Activated CD4-positive, alpha-beta T cell treated with anti-CD3 and anti-CD28 coated beads, Interleukin-2, amount 10 ng/mL, durations not matched to agents 7 days and 5 days (primary cell): ENCODE data around the gene ERVW-1. TPM values are rescaled to one million over a fixed set of nuclear protein-coding genes. Genes with fewer than 3 reads are reported as not detected.
"Not testable (repeated sequence)": the region's sequence is repeated elsewhere in the genome, so short reads cannot be mapped to it uniquely, and the experiment has no call there.

ENCODE experiments used
- CTCF ChIA-PET: fragments of 350-600 bp; sonication (Branson Sonifier 250); formaldehyde crosslinking; loops from one replicate; lab custom pipeline; 2021; ENCODE audit warnings: antibody characterized with exemption; lab: Charles Lee
- POLR2A ChIA-PET: fragments of 350-600 bp; sonication (Branson Sonifier 250); formaldehyde crosslinking; loops from one replicate; lab custom pipeline; 2021; ENCODE audit warnings: antibody characterized with exemption; lab: Charles Lee
- DNase-seq: peaks from one replicate; pipeline ENCODE4 v3.0.0-alpha.2; 2020
- H3K27ac Mint-ChIP-seq: one replicate; pipeline ENCODE4 v1.8.0; 2021; ENCODE audit warnings: mild to moderate bottlenecking, moderate library complexity, mixed read lengths
- H3K27me3 Mint-ChIP-seq: one replicate; pipeline ENCODE4 v1.8.0; 2021; ENCODE audit warnings: mixed read lengths
- H3K36me3 Mint-ChIP-seq: one replicate; pipeline ENCODE4 v1.8.0; 2021; ENCODE audit warnings: low read depth, mixed read lengths
- H3K4me1 Mint-ChIP-seq: one replicate; pipeline ENCODE4 v1.8.0; 2021; ENCODE audit warnings: mixed read lengths
- H3K4me3 Mint-ChIP-seq: one replicate; pipeline ENCODE4 v1.8.0; 2021; ENCODE audit warnings: mild to moderate bottlenecking, moderate library complexity, mixed read lengths
- H3K9me3 Mint-ChIP-seq: one replicate; pipeline ENCODE4 v1.8.0; 2021; ENCODE audit warnings: mixed read lengths
- total RNA-seq, 2 experiments: library from RNA; stranded (reverse); gene quantifications; one replicate each; pipeline ENCODE4 v1.2.3, GENCODE V29; 2021

ERVW-1 gene, protein sequence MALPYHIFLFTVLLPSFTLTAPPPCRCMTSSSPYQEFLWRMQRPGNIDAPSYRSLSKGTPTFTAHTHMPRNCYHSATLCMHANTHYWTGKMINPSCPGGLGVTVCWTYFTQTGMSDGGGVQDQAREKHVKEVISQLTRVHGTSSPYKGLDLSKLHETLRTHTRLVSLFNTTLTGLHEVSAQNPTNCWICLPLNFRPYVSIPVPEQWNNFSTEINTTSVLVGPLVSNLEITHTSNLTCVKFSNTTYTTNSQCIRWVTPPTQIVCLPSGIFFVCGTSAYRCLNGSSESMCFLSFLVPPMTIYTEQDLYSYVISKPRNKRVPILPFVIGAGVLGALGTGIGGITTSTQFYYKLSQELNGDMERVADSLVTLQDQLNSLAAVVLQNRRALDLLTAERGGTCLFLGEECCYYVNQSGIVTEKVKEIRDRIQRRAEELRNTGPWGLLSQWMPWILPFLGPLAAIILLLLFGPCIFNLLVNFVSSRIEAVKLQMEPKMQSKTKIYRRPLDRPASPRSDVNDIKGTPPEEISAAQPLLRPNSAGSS
- not detected for total RNA-seq

- H3K4me3 Mint-ChIP-seq, H3K9me3 Mint-ChIP-seq, H3K27ac Mint-ChIP-seq, H3K36me3 Mint-ChIP-seq, POLR2A ChIA-PET, H3K4me1 Mint-ChIP-seq, H3K27me3 Mint-ChIP-seq, DNase-seq: not testable (repeated sequence)
- CTCF ChIA-PET, result interaction anchor here (0.7 kb wide), 1 partner anchor 1059 kb away, joined by 3 read pairs; no protein-coding TSS in a partner anchor
These were observed at the start of gene ERVW-1 for GRCh38 chr7:92477681-92478080. Gene ERVW-1 (minus strand): TSS chr7:92477946. CDS start chr7:92470381, 7,565 bp downstream.

DNA sequence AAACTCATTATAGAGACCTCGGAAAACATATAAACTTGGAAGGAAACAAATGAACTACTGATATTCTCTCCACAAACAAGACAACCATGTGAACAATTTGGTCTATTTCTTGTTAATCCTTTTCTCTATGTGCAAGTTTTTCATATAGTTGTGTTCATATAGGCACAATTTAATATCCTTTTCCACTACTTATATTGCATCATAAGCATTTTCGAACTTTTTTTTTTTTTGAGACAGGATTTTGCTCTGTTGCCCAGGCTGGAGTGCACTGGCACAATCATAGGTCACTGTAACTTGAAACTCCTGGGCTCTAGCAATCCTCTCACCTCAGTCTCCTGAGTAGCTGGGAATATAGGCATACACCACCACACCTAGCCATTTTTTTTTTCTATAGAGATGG, 45.4 kb upstream of the ERVW-1 start:
- Mint-ChIP-seq H3K36me3 (no peaks in the 10 kb centered on the region), H3K9me3 (no peaks in the 10 kb centered on the region), H3K4me1 (peaks cover 15% of the 10 kb centered on the region), H3K27ac (no peak overlapping the region), H3K27me3 (no peaks in the 10 kb centered on the region), H3K4me3 (no peak overlapping the region)
- POLR2A ChIA-PET, result no interaction called here
- CTCF ChIA-PET, result no interaction called here
- DNase-seq, result no peak

DNA sequence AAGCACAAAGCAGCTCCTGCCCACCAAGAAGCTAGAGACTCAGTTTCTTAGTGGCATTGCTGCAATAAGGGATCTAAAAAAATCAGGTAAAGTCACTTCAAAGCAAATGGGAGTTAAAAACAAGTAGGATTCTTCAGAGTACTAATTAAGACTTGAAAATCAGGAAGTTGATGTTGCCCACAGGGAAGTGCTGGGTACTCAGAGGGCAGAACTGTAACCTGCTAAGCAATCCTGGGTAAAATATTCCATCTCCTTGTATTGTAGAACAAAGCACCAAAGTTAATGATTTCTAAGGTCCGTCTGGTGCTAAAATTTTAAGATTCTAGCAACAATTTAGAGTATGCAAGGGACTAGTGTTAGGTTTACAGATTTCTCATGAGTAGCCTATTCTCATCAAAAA, 42.3 kb upstream of the ERVW-1 start:
- no peak for DNase-seq
- H3K27ac Mint-ChIP-seq, result no peak overlapping the region
- H3K4me3 Mint-ChIP-seq, result no peak overlapping the region
- H3K4me1 Mint-ChIP-seq, result no peaks in the 10 kb centered on the region
- H3K27me3 Mint-ChIP-seq, result no peaks in the 10 kb centered on the region
- H3K9me3 Mint-ChIP-seq, result no peaks in the 10 kb centered on the region
- ChIA-PET POLR2A (no interaction called here), CTCF (interaction anchor here (1.1 kb wide), 1 partner anchor 9 kb away, joined by 4 read pairs; the partner anchor contains the start of genes PEX1 and RBM48)
- peaks cover 6% of the 10 kb centered on the region for H3K36me3 Mint-ChIP-seq

DNA sequence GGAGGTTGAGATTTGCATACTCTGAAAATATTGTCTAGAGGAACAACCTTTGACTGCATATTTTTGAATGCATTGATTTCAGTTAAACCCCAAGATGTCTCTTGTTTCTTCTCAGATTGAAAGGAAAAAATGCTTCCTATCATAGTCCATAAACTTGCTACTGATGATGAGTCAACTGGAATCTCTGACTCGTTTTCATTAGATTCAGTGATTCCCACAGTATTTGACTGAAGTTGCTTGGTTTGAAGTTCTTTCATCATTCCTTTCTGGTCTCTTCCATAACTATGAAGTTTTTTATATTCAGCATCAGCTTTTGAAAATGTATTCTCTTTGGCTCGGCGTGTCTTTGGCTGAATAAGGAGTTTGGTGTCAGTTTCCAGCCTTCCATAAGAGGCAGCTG, 39.9 kb upstream of the ERVW-1 start:
- no peak overlapping the region for H3K27ac Mint-ChIP-seq
- CTCF ChIA-PET, result interaction anchor here (0.5 to 1.1 kb wide), 3 partner anchors 11 to 26 kb away, joined by 3 to 4 read pairs (median 3); partner anchors contain the start of gene RBM48
- DNase-seq, result no peak
- no peaks in the 10 kb centered on the region for H3K27me3 Mint-ChIP-seq
- no peaks in the 10 kb centered on the region for H3K4me1 Mint-ChIP-seq
- POLR2A ChIA-PET, result no interaction called here
- no peaks in the 10 kb centered on the region for H3K9me3 Mint-ChIP-seq
- peaks cover 11% of the 10 kb centered on the region for H3K36me3 Mint-ChIP-seq
- no peak overlapping the region for H3K4me3 Mint-ChIP-seq

DNA sequence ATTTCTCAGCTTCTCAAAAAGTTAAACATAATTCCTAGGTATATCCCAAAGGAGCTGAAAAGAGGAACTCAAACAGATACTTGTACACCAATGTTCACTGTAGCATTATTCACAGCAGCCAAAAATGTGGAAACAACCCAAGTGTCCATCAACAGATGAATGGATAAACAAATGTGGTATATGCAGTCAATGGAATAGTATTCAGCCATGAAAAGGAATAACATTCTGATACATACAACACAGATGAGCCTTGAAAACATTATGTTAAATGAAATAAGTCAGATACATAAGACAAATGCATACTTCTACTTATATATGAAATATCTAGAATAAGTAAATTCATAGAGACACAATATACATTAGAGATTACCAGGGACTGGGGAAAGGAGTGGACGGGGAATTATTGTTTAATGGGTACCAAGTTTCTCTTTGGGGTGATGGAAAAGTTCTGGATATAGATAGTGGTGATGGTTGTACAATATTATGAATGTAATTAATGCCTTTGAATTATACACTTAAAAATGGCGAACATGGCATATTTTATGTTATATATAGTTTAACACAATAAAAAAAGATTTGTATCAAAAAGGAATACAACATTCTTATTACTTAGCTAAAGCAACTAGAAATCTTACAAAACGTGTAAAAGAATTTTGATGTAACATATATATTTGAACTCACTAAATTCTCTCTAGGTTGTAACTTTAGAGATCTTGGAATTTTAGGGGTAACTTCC, 35.6 kb upstream of the ERVW-1 start:
- no peak overlapping the region for H3K27ac Mint-ChIP-seq
- no peaks in the 10 kb centered on the region for H3K27me3 Mint-ChIP-seq
- peaks cover 11% of the 10 kb centered on the region for H3K36me3 Mint-ChIP-seq
- DNase-seq, result no peak
- no peaks in the 10 kb centered on the region for H3K4me1 Mint-ChIP-seq
- H3K9me3 Mint-ChIP-seq, result no peaks in the 10 kb centered on the region
- ChIA-PET CTCF (no interaction called here), POLR2A (no interaction called here)
- no peak overlapping the region for H3K4me3 Mint-ChIP-seq

DNA sequence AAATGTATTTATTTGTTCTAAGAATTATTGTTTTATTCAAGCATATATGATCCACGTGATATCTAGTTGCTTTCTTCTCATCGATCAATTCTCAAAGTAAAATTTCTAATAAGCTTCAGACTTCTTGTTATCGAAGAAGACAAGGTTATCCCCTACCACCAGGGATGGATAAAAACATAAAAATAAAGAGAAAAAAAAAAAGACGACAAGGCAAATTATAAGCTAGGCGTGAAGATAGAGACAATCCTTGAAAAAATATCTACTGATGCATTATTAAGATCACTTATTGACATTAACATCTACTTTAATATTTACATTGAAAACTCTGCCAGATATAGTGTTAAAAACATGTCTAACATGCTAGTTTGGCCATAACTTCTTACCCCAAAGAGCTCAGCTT, 31.2 kb upstream of the ERVW-1 start:
- Mint-ChIP-seq H3K4me1 (peaks cover 2% of the 10 kb centered on the region), H3K9me3 (no peaks in the 10 kb centered on the region), H3K4me3 (no peak overlapping the region), H3K27ac (no peak overlapping the region), H3K36me3 (peaks cover 7% of the 10 kb centered on the region), H3K27me3 (no peaks in the 10 kb centered on the region)
- POLR2A ChIA-PET, result no interaction called here
- CTCF ChIA-PET, result interaction anchor here (0.7 kb wide), 1 partner anchor 263 kb away, joined by 3 read pairs; no protein-coding TSS in a partner anchor
- DNase-seq, result no peak

DNA sequence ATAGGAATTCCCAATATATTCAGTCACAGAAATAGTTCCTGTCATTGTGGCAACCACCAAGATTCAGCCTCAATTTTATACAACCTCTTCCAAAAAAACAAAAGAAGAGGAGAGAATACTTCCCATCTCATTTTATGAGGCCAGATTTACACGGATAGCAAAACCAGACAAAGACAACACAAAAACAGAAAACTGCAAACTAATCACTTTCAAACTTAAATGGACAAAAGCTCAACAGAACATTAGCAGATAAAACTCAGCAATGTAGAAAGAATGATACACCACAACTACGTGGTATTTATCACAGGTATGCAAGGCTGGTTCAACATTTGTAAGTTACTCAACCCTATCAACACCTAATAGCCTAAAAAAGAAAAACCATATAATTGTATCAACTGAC, 28.6 kb upstream of the ERVW-1 start:
- no peak for DNase-seq
- Mint-ChIP-seq H3K9me3 (no peaks in the 10 kb centered on the region), H3K36me3 (peaks cover 3% of the 10 kb centered on the region), H3K27me3 (no peaks in the 10 kb centered on the region), H3K4me1 (peaks cover 7% of the 10 kb centered on the region), H3K27ac (no peak overlapping the region), H3K4me3 (no peak overlapping the region)
- CTCF ChIA-PET, result interaction anchor here (0.6 to 1.9 kb wide), 3 partner anchors 10 to 1520 kb away, joined by 4 read pairs; no protein-coding TSS in a partner anchor
- POLR2A ChIA-PET, result no interaction called here

GRCh38 chr7:92504563-92504962, 26.8 kb upstream of the ERVW-1 start:
- H3K4me1 Mint-ChIP-seq, result peaks cover 7% of the 10 kb centered on the region
- ChIA-PET POLR2A (no interaction called here), CTCF (no interaction called here)
- H3K27me3 Mint-ChIP-seq, result no peaks in the 10 kb centered on the region
- no peak overlapping the region for H3K27ac Mint-ChIP-seq
- H3K4me3 Mint-ChIP-seq, result no peak overlapping the region
- no peak for DNase-seq
- peaks cover 11% of the 10 kb centered on the region for H3K36me3 Mint-ChIP-seq
- H3K9me3 Mint-ChIP-seq, result no peaks in the 10 kb centered on the region

DNA sequence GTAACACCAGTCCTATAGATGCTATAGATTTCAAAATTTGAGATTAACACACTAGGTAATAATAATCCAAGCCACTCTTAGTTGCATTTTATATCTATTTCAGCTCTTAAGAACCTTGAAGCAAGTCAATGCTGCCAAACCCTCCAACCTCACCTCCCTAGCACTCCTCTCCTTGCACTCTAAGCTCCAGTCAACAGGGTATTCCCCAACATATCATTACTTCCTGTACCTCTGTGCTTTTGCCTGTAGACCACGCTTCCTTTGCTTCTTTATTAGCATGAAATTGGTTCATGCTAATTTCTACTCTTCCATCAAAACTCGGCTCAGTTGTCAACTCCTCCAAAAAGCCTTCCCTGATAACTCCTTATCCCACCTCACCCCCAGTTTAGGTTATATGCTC, 26.0 kb upstream of the ERVW-1 start:
- no peak overlapping the region for H3K27ac Mint-ChIP-seq
- POLR2A ChIA-PET, result no interaction called here
- CTCF ChIA-PET, result no interaction called here
- no peak for DNase-seq
- no peaks in the 10 kb centered on the region for H3K9me3 Mint-ChIP-seq
- peaks cover 16% of the 10 kb centered on the region for H3K36me3 Mint-ChIP-seq
- H3K4me3 Mint-ChIP-seq, result no peak overlapping the region
- no peaks in the 10 kb centered on the region for H3K27me3 Mint-ChIP-seq
- peaks cover 12% of the 10 kb centered on the region for H3K4me1 Mint-ChIP-seq

DNA sequence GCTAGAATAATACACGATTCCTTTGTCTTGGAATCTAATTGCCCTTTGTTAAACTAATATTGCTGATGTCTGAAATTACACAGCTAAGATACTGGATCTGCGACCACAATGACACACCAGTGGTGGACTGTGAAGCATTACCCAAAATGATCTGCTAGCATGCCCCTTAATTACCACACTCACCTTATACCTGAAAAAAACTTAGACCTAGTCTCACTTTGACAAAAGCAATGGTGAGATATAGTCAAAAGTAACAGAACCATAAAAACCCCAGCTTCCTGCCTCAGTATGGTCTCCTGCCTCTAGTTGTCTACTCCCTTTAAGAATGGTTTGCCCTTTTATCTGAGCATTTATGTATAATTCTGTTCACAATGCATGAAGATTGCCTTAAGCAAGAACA, 20.8 kb upstream of the ERVW-1 start:
- Mint-ChIP-seq H3K27me3 (no peaks in the 10 kb centered on the region), H3K4me3 (no peak overlapping the region), H3K27ac (no peak overlapping the region), H3K36me3 (peaks cover 16% of the 10 kb centered on the region), H3K9me3 (no peaks in the 10 kb centered on the region), H3K4me1 (peaks cover 9% of the 10 kb centered on the region)
- CTCF ChIA-PET, result interaction anchor here (0.6 to 1.2 kb wide), 3 partner anchors 9 to 343 kb away, joined by 3 to 5 read pairs (median 5); partner anchors contain the start of gene GATAD1
- POLR2A ChIA-PET, result no interaction called here
- DNase-seq, result no peak

DNA sequence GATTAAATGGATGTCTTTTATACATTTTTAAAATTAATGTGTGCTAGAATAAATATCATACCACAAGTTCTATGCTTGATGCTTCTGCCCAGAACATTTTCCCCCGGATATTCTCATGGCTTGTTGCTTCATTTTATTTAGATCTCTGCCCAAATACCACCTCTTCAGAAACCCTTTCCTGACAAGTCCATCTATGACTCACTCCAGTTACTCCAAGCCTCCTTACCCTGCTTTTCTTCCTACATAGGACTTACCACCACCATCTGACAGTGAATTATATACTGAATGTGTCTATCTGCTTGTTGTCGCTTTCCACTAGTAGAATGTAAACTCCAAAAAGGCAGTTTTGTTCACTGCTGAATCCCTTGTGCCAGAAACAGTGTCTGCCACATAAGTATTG, 19.1 kb upstream of the ERVW-1 start:
- Mint-ChIP-seq H3K27ac (no peak overlapping the region), H3K27me3 (no peaks in the 10 kb centered on the region), H3K4me3 (no peak overlapping the region), H3K36me3 (peaks cover 17% of the 10 kb centered on the region), H3K4me1 (peaks cover 8% of the 10 kb centered on the region), H3K9me3 (no peaks in the 10 kb centered on the region)
- POLR2A ChIA-PET, result no interaction called here
- CTCF ChIA-PET, result no interaction called here
- DNase-seq, result no peak

DNA sequence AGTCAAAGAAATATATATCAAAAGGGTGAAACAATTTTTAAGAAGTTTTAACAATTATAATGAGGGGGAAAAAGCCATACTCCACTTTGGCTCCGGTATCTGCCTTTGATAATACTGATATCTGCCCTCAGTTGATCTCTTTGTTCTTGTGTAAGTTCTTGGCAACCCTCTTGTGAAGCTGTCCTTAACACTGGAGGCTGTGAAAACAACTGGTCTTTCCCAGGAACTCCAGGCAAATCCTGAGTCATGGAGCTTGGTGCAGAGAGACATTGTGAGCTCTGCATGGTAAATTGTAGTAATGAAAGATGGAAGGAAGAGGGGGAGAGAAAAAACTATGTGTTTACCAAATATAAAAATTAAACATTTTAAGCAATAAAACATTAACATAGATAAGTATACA, 11.9 kb upstream of the ERVW-1 start:
- H3K4me1 Mint-ChIP-seq, result no peaks in the 10 kb centered on the region
- H3K27ac Mint-ChIP-seq, result no peak overlapping the region
- ChIA-PET POLR2A (no interaction called here), CTCF (interaction anchor here (1.8 kb wide), 1 partner anchor 9 kb away, joined by 5 read pairs; no protein-coding TSS in a partner anchor)
- no peak overlapping the region for H3K4me3 Mint-ChIP-seq
- H3K9me3 Mint-ChIP-seq, result no peaks in the 10 kb centered on the region
- DNase-seq, result no peak
- H3K27me3 Mint-ChIP-seq, result no peaks in the 10 kb centered on the region
- H3K36me3 Mint-ChIP-seq, result peaks cover 23% of the 10 kb centered on the region

- H3K36me3 Mint-ChIP-seq, result peaks cover 22% of the 10 kb centered on the region
- no peaks in the 10 kb centered on the region for H3K27me3 Mint-ChIP-seq
- ChIA-PET CTCF (no interaction called here), POLR2A (no interaction called here)
- H3K4me1 Mint-ChIP-seq, result no peaks in the 10 kb centered on the region
- DNase-seq, result no peak
- H3K9me3 Mint-ChIP-seq, result no peaks in the 10 kb centered on the region
- no peak overlapping the region for H3K27ac Mint-ChIP-seq
- H3K4me3 Mint-ChIP-seq, result no peak overlapping the region
These were observed 10.1 kb upstream of the ERVW-1 start for GRCh38 chr7:92487804-92488203.
